OCI-LY3 (cell line): ENCODE data around the gene MAST2.
"Not testable (repeated sequence)": the region's sequence is repeated elsewhere in the genome, so short reads cannot be mapped to it uniquely, and the experiment has no call there.

Experiments used
- CTCF ChIP-seq: fragments of 200-600, 300-600 bp; sonication (generic); IDR thresholded peaks from 2 replicates; pipeline ENCODE4 v1.5.1; 2014; ENCODE audit warnings: antibody characterized with exemption, low read length, low read depth
- EZH2phosphoT487 ChIP-seq: fragments of 200-600 bp; shearing (Covaris generic); IDR thresholded peaks from 2 replicates; pipeline ENCODE4 v1.6.1; 2018; ENCODE audit warnings: antibody characterized with exemption, mixed run types, low read depth

GRCh38 chr1:45844000-45844399 lies 40.6 kb downstream of the MAST2 start:
- not testable (repeated sequence) for TF ChIP-seq CTCF, EZH2phosphoT487
